NCI-H187 (cell line): Measurements from ENCODE around the gene GAB4.
"Not testable (repeated sequence)": the region's sequence is repeated elsewhere in the genome, so short reads cannot be mapped to it uniquely, and the experiment has no call there.

ENCODE experiments used
- DNase-seq, 2 experiments: peaks; one replicate each; lab custom pipeline; 2025; lab: John Stamatoyannopoulos, UW

GAB4 gene, protein sequence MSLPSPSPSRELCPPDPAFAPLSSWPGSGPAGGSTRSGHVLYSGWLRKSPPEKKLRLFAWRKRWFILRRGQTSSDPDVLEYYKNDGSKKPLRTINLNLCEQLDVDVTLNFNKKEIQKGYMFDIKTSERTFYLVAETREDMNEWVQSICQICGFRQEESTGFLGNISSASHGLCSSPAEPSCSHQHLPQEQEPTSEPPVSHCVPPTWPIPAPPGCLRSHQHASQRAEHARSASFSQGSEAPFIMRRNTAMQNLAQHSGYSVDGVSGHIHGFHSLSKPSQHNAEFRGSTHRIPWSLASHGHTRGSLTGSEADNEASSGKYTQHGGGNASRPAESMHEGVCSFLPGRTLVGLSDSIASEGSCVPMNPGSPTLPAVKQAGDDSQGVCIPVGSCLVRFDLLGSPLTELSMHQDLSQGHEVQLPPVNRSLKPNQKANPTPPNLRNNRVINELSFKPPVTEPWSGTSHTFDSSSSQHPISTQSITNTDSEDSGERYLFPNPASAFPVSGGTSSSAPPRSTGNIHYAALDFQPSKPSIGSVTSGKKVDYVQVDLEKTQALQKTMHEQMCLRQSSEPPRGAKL

DNA sequence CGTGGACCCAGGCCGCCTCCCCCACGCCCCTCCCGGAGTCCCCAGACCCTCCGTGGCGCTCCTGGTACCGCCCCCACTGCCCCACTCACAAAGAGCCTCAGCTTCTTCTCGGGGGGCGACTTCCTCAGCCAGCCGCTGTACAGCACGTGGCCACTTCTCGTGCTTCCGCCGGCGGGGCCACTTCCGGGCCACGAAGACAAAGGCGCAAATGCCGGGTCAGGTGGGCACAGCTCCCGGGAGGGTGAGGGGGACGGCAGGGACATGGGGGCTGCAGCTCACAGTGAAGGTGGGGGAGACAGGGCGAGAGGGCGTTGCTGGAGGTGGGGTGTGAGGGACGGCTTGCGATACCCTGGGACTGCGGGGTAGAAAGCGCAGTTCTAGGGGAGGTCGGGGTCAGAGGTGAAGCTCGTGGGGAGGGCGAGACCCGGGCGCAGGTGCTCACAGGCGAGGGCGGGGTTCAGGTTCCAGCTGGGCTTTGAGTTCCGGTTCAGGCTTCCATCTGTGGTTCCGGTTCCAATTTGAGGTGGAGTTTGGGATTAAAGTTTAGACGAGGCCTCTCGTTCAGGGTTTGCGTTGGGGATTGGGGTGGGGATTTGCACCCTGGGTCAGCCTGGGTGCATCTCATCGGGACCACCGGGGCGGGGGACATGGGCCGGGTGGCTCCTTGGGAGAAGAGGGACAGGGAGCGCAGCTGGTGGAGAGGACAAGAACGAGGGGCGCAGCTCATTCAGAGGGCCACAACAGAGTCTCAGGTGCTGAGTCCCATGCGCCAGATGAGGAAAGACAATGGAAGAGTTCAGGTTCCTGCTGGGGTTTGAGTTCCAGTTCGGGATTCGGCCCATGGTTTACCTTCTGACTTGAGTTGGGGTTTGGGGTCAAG, at the start of gene GAB4:
Gene GAB4 (minus strand): TSS at position 371 of the 880 bp plus-strand sequence. CDS start 108 bp downstream, at position 263.
- no peak for DNase-seq

DNA sequence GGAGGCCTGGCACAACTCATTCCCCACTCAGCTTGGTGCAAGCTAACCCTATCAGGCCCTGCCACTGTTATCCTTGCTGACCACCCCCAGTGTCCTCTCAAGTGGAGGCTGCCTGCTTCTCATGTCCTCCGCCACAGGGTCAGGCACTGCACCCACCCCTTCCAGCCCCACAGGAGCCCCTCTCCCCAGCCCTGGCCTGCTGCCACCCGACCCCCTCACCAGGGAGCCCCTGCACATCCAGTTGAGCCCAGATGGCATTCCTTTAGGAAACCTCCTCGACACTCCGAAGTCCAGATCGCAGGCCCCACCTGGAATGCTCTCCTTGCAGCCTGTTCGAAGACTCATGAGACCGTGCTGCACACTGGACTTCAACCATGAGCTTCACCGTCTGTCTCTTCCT, 48.8 kb upstream of the GAB4 start:
- DNase-seq: no peak

DNA sequence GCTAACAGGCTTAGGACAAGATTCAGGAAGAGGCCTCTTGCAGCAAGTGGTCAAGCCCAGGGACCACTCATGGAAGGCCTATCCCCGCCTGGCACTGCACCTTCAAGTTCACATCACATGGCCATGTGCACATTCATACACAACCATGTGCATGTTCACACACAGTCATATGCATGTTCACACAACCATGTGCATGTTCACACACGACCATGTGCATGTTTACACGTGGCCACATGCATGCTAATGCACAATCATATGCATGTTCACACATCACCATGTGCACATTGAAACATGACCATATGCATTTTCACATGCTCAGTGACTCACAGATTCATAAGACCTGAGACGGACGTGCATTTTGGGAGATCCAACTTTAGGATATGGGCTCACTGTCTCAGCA, 48.0 kb upstream of the GAB4 start:
- DNase-seq: no peak

DNA sequence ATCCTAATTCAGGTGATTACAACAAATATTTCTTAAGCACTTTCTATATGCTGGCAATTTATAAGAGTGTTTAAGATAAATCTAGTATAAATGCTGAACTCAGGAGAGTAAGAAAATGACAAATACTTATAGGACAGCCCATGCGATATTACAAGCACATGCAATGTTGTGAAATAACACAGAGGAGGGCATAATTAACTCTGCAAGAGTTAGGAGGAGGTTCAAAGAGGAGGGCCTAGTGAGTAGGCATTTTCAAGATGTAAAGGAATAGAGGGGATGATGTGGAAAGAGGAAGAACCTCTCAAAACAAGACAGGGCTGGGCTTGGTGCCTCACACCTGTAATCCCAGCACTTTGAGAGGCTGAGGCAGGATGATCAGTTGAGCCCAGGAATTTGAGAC, 39.6 kb upstream of the GAB4 start:
- no peak for DNase-seq

DNA sequence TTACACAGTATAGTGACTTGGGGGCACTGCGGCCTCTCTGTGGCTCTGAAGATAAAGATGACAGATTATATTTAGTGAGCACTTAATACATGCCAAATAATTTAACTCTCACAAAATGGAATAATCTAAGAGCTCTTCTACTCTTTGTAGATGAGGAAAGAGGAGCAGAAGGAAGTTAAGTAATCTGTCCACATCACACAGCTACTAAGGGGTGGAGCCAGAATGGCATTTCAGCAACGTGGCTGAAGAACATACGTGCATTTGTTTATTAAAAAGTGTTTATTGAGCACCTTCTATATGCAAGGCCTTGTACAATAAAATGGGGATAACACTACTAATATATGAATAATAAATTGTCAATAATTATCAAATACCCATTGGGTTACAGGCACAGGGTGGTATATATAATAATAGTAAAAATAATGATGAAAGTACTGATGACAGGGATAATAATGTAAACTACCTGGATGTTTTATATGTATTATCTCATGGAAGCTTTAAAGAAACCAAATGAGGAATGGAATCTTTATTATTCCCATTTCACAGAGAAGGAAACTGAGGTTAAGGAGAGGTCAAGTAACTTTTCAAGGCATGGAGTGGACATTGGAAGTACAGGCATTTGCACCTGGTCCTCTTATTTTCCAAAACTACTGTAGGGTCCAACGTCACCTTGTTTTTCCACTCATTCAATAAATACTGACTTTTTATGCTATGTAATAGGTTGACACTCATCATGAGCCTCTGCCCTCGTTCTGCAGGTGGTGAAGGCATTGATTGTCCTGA, 38.7 kb upstream of the GAB4 start:
- no peak for DNase-seq

DNA sequence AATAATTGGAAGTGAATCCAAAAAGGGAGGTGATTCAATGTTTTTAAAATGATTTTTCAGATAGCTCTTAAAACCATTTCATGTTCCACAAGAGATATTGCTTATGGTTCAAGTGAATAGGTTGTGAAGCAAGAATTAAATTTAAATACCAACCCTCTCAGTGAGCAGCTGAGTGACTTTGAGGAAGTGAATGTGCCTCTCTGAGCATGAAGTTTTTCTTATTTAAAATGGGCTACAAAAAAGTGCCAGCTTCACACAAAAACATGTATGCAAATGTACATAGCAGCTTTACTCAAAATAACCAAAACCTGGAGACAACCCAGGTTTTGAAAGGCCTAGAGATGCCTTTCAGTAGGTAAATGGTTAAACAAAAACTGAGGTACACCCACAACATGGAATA, 35.5 kb upstream of the GAB4 start:
- no peak for DNase-seq

DNA sequence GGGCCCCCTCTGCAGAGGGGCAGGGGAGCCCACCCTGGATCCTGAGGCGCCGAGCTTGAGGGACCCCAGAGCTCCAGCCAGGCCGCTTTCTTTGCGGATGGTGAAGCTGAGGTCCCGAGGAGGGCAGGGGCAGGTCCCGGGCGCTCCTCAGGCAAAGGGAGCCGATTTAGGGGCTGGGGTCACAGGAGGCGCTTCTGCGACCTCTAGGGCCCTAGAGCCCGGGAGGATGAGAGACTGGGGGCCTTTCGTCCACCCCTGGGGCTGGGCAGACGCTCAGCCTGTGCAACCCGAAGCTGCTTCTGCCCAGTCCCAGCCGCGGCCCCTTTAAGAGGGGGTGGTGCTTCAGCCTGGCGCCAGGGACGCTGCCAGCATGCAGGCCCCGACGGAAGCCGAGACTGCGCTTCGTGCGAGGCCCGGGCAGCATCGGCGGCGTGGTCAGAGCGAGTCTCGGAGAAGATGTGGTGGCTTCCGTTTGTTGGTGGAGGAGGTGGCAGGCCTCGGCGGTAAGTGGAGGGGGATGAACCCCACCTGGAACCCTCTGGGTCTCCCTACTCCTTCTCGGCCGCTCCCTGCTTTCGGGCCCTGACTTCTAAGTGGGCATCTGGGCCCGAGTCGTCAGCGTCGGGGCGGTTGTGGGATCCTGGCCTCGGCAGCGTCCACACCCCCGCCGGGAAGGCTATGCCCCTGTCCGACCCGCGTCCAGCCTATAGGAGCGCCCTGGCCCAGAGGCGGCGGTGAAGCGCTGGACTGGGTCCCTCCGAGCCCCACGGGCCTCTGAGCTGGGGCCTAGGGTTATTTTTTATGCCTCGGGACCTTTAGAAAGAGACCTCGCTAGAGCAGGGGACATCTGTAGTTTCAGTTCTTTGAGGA, 29.1 kb upstream of the GAB4 start:
- DNase-seq: not testable (repeated sequence)

DNA sequence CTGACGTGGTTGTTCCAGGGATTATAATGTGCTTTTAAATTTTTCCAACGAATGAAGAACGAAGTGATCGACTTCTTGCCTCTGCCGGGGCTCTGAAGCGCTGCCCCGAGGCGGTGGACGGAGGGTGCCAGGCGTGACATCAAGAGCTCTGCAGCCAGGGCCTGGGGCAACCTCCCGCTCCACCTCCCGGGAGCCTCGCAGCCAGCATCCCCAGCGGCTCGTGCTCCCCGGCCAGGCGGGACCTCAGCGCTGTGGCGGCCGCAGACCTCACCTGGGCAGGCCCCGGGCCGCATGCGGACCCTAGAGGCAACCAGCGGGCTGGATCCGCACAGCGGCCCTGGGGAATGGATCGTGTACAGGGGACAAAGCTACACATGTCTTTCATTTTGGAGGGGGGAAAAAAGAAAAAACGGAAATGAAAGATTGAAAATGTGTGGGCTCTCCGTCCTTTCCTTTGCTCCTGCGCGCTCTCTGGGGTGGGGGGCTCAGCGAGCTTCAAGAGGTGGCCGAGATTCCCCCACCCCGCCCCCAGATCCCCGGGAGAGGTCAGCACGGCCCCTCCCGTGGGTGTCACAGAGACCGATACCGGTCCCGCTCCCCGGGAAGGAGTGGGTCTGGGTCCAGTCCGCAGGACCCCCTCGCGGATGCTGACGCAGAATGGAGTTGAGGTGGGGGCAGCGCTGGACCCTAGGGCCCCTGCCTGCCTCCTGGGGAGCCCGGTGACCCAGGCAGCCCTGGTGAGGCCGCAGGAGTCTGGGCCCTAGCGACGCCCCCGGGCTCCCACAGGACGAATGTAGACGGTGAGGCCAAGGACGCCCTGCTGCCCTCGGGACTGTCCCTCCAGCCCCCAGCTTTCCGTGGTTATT, 28.2 kb upstream of the GAB4 start:
- not testable (repeated sequence) for DNase-seq

DNA sequence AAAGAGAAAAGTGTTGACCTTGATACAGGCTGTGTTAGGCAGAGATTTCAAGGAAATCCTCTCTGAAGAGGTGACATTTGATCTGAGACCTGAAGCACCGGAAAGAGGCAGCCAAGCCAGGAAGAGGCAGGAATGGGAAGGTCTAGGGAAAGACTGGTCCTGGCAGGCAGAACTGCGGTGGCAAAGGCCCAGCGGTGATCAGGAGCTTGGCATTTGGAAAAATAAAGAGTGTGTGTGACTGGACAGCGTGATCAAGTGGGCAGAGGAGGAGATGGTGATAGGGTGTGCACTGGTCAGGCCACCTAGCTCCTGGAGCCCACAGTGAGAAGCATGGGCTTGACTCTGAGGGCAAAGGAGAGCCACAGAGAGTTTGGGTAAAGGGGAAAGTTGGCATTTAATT, 27.2 kb upstream of the GAB4 start:
- DNase-seq: no peak

DNA sequence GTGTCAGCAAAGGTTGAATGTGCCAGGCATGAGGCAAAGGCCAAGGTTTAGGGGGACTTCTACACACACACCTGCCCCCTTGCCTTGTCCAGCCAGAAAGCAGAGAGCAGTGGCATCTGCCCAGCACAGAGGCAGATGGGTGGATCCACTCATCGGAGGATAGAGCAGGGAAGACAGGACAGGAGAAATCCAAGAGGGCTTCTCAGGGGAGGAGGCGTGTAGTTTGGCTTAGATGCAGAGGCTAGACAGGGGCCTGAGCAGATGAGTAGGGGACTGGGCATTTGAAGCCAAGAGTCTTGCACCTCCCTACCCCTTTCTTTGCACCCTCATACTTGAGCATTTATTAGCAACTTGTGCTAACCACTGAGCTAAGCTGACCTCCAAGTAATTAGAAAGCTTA, 26.5 kb upstream of the GAB4 start:
- not testable (repeated sequence) for DNase-seq

DNA sequence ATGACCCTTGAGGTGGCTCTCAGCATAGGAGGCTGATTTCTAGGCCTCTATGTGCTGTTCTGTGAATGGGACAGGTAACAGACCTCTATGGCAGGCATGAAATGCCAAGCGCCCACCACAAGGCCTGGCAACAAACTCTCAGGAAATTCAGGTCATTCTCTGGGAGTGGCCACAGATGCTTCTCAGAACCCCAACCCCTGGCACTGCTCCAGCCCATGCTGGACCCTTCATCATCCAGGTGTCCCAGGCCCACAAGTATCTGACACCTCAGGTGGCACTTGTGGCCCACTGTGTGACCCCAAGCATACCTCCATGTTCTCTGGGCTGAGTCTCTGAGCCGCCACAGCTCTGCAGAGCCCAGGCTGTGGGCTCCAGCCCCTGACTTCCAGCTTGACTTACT, 24.3 kb upstream of the GAB4 start:
- not testable (repeated sequence) for DNase-seq

DNA sequence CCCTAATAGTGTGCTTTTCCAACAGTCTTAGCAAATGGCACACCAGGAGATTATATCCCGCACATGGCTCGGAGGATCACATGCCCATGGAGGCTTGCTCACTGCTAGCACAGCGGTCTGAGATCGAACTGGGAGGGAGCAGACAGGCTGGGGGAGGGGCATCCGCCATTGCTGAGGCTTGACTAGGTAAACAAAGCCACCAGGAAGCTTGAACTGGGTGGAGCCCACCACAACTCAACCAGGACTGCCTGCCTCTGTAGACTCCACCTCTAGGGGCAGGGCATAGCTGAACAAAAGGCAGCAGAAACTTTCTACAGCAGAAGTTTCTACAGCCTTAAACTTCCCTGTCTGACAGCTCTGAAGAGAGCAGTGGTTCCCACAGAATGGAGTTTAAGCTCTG, 16.4 kb upstream of the GAB4 start:
- DNase-seq: not testable (repeated sequence)

DNA sequence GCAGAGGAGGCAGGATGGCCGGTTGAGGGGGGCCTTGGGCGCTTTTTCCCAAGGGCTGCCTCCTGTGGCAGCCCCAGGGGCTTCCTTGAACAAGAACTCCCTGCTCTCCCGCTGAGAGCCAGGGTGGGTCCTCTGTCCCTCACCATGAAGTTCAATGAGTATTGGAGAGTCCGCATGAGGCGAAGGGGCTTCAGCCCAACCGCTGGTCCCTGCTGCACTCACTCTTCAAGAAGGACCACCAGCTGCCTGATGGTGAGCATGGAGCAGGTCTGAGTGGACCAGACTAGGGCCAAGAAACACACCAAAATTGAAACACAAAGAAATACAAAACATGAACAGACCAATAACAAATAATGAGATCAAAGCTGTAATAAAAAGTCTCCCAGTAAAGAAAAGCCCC, 7.5 kb upstream of the GAB4 start:
- not testable (repeated sequence) for DNase-seq

DNA sequence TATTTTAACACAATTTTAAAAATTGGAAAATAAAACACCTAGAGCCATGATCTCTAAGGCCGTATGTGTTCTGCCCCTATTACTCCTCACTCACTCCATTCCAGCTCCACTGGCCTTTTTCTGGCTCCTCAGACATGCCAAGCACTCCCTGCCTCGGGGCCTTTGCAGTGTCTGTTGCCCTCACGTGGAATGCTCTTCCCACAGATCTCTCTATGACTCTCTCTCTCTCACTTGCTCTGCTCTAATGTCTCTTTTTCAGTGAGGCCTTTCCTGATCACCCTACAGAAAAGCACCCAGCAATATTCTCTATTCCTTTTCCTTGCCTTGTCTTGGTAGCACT, 6.0 kb upstream of the GAB4 start:
- DNase-seq: not testable (repeated sequence)

DNA sequence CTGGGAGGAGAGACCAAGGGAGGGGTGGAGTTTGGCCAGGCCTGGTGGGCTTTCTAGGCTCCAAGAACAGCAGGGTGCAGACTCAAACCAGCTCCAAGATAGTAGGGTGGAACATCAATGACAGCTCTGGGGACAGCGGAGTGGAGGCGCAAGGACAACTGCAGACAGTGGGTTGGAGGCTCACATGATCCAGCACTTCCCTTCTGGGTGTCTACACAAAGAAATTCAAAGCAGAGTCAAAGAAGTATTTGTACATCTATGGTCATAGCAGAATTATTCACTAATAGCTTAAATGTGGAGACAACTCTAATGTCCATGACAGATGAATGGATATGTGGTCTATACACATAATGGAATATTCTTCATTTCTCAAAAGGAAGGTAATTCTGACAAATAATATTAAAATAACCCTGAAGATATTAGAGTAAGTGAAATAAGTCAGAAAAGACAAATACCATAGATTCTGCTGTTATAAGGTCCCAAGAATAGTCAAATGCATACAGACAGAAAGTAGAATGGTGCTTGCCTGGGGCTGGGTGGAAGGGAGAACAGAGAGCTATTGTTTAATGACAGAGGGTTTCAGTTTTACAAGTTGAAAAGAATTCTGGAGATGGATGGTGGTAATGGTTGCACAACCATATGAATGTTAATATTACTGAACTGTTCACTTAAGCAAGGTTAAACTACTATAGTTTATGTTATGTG, 5.5 kb upstream of the GAB4 start:
- no peak for DNase-seq

DNA sequence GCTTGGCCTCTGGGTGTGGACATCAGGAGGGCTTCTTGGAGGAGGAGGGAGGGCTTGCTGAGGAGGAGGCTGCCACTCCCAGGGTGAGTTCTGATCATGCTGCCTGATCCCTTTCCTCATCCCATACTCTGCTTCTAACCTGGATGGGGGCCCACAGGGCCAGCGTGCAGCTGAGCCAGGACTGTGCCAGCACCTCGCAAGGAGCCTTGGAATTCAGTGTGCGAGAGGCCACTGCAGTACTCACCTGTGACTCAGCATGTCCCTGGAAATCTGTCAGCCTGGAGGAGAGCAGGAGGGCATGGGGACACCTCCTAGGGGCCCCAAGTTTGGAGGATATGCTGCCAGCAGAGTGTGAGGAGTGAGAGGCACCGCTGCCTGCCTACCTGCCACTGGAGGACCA, 4.2 kb upstream of the GAB4 start:
- DNase-seq: no peak

DNA sequence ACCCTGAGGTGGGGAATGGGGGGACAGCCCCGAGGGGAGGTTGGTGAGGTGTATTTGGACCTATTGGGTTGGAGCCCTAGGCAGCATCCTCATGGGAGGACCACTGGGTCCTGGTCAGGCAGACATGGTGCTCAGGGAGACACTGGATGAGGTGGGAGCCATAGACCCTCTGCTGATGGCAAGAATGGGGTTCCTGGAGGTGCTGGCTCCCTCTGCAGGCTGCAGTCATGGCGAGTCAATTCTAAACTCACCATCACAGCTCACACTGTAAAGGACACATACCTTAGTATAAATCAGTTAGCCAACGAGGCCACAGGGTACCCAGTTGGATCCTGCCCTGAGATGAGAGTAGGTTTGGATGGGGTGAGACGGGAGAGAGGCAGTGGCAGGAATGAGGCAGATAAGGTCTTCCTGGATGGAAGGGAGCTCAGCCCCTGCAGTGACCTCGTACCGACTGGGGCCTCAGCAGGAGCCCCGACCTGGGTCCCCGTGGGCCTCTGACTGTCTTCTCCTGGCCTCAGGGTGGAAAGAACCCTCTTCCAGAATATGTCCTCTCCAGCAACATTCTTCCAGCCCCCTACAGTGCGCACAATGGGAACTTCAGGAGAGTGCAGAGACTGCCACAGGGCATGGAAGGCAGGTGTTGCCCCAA, 1.7 kb upstream of the GAB4 start:
- DNase-seq: no peak

DNA sequence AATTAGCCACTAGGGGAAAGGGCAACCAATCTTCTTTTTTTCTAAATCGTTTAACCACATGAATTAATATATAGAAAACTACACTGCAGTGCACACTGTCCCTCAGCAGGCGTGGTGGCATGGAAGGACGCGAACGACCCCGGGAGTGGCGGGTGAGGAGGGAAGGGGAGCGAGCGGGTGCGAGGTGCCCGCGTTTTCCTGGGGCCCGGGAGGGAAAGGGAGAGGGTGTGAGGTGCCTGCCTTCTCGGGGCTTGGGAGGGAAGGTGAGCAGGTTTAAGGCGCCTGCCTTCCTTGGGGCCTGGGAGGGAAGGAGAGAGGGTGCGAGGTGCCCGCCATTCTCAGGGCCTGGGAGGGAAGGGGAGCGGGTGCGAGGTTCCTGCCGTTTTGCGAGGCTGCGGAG, 765 bp downstream of the GAB4 start:
- no peak for DNase-seq

DNA sequence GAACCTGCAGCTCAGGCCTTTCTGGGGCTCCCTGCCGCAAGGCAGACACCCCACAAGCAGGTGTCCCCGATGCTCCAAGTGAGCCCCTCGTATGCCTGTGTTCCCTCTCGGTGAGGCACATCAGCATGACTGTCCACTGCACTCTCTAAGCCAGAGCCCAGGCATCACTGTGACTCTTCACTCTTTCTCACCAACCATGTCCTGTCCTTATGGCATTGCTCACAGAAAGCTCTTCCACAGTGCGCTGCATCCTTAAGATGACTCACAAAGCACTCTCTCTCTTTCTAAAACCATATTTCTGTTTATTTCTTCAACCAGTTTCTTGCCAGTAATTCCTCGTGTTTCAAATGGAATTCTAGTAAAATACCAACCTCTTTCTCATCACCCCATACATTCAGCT, 18.1 kb downstream of the GAB4 start:
- DNase-seq: no peak
